Stimulated activated naive CD8-positive, alpha-beta T cell treated with anti-CD3 and anti-CD28 coated beads, Interleukin-15, amount 100 ng/mL, for 72 hours (primary cell): ENCODE results near the gene BCHE.
"Not testable (repeated sequence)": the region's sequence is repeated elsewhere in the genome, so short reads cannot be mapped to it uniquely, and the experiment has no call there.

Experiments
- ATAC-seq: fragments of 150-1000 bp; cut with Tn5 transposase; 2 replicates; pipeline ENCODE4 v1.10.0; 2021; ENCODE audit warnings: mild to moderate bottlenecking, moderate library complexity
- DNase-seq, 2 donors: peaks; one replicate each; pipeline ENCODE4 v3.0.0; 2021 to 2022
- H3K27ac Mint-ChIP-seq, 2 donors: one replicate each; pipeline ENCODE4 v1.8.0; 2022; ENCODE audit warnings: mild to moderate bottlenecking in 2 of 2, mixed read lengths in 2 of 2, moderate library complexity in 2 of 2
- H3K27me3 Mint-ChIP-seq: one replicate; pipeline ENCODE4 v1.8.0; 2022; ENCODE audit warnings: mixed read lengths
- H3K4me1 Mint-ChIP-seq: one replicate; pipeline ENCODE4 v1.8.0; 2022; ENCODE audit warnings: mild to moderate bottlenecking, mixed read lengths
- H3K4me3 Mint-ChIP-seq, 2 donors: one replicate each; pipeline ENCODE4 v1.8.0; 2022; ENCODE audit warnings: mild to moderate bottlenecking in 2 of 2, mixed read lengths in 2 of 2, moderate library complexity in 1 of 2
- H3K9me3 Mint-ChIP-seq, 2 donors: one replicate each; pipeline ENCODE4 v1.8.0; 2022; ENCODE audit warnings: mixed read lengths in 2 of 2

Gene BCHE

DNA sequence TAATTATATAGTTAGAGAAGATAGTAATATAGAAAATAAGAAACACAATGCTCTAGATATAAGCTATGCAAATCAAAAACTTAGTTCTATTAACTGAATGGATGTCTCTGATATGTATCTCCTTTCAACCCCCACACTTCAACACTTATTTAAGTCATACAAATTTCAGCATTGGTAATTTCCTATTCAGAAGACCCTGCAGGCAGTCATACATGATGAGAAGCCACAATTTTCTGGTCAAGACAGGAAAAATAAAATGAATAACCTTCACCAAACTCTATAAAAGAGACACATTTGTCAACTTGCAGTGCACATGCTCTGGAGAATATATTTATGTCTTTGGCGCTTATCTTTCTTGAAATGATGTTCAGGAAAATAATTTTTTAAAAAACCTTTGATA, 578 bp upstream of the BCHE start:
- H3K4me3 Mint-ChIP-seq = no peak overlapping the region
- no peaks in the 10 kb centered on the region for H3K4me1 Mint-ChIP-seq
- no peak for DNase-seq
- peaks cover 0 to 5% of the 10 kb centered on the region in 2 donors for H3K9me3 Mint-ChIP-seq
- no peak for ATAC-seq
- no peaks in the 10 kb centered on the region for H3K27me3 Mint-ChIP-seq
- no peak overlapping the region for H3K27ac Mint-ChIP-seq

DNA sequence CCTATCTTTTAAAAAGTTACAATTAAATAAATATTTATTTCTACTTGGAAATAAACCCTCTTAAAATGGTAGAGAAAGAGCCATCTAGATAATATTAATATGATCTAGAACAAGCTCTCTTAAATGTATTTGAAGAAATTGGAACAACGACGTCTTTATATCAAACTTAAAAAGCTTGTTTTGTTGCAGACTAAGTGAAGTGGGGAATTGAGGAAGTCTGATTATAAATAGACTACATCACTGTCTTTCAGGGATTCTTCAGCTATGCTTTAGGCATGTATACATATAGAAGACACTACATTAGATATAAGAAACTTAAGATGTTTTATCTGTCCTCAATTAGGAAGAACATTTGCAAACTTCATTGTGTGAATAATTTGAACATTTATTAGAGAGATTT, 1.8 kb downstream of the BCHE start:
- H3K9me3 Mint-ChIP-seq = no peaks in the 10 kb centered on the region
- ATAC-seq (no peak), DNase-seq (no peak)
- no peaks in the 10 kb centered on the region for H3K27me3 Mint-ChIP-seq
- no peaks in the 10 kb centered on the region for H3K4me1 Mint-ChIP-seq
- no peak overlapping the region for H3K4me3 Mint-ChIP-seq
- H3K27ac Mint-ChIP-seq = no peak overlapping the region

DNA sequence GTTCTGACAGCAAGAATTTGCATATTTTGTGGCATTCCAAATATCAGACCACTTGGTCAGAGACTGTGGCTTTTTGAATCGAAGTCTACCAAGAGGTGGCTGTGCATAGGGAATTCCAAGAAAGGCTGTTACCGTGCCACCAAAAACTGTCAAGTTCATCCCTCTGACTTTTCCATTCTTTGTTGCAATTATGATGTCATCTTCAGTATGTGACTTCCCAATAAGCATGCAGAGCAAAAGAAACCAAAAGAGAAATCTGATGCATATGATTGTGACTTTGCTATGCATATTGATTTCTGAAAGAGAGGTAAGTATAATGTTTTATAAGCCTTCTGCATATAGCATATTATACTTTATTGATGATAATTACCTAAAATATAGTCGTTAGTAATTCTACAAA, 6.5 kb downstream of the BCHE start:
- Mint-ChIP-seq H3K27ac (no peak overlapping the region), H3K9me3 (peaks cover 0 to 5% of the 10 kb centered on the region in 2 donors), H3K4me3 (no peak overlapping the region), H3K4me1 (no peaks in the 10 kb centered on the region), H3K27me3 (no peaks in the 10 kb centered on the region)
- ATAC-seq (no peak), DNase-seq (no peak)

- H3K9me3 Mint-ChIP-seq = peaks cover 0 to 5% of the 10 kb centered on the region in 2 donors
- DNase-seq (no peak), ATAC-seq (no peak)
- no peaks in the 10 kb centered on the region for H3K4me1 Mint-ChIP-seq
- no peaks in the 10 kb centered on the region for H3K27me3 Mint-ChIP-seq
- H3K27ac Mint-ChIP-seq = no peak overlapping the region
- no peak overlapping the region for H3K4me3 Mint-ChIP-seq
These were observed 9.3 kb downstream of the BCHE start for GRCh38 chr3:165827883-165828282.

DNA sequence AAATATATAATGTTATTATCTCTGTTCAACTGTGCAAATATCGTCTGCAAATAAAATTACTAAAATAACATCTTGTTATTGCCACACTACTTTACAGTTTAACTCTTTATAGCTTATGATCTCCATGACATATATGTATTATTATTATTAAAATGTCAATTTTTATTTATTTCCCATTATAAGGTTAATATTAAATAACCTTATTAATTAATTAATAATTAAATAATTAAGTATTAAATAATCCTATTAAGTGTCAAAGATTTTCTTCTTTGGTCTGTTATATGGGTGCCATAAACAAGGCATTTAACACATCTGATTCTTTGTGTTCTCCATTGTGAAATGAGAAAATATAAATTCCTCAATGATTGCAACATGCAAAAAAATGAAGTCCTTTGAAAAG, 10.0 kb downstream of the BCHE start:
- ATAC-seq = no peak
- H3K4me1 Mint-ChIP-seq = no peaks in the 10 kb centered on the region

DNA sequence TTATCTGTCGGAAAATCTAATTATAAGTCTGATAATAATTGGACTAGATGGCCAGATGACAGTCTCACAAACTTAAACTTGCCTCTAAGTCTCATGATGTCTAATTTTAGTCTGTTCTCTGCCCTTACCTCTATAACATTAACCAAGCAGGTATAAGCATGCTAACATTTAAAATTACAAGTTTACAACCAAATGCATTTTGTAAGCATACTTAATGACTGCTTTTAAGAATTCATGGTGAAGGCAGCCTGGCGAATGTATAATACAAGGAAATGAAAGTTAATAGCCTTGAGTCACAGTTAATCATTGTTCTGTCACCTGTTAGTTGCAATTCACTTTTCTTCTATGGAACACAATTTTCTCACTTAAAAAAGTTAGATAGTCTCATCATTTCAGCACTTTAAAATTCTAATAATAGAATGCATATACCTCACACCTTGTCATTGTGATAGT, 16.5 kb downstream of the BCHE start:
- Mint-ChIP-seq H3K4me3 (no peak overlapping the region), H3K4me1 (no peaks in the 10 kb centered on the region), H3K27ac (no peak overlapping the region), H3K9me3 (peaks cover 7 to 8% of the 10 kb centered on the region in 2 donors), H3K27me3 (no peaks in the 10 kb centered on the region)
- no peak for DNase-seq
- ATAC-seq = no peak

More for the DNA sequence above, 10.0 kb downstream of the BCHE start:
- peaks cover 0 to 5% of the 10 kb centered on the region in 2 donors for H3K9me3 Mint-ChIP-seq
- no peak overlapping the region for H3K4me3 Mint-ChIP-seq
- H3K27me3 Mint-ChIP-seq = no peaks in the 10 kb centered on the region
- H3K27ac Mint-ChIP-seq = no peak overlapping the region
- no peak for DNase-seq

GRCh38 chr3:165817160-165817709, 20.0 kb downstream of the BCHE start:
- Mint-ChIP-seq H3K4me3 (no peak overlapping the region), H3K4me1 (no peaks in the 10 kb centered on the region), H3K27me3 (no peaks in the 10 kb centered on the region), H3K27ac (no peak overlapping the region), H3K9me3 (peaks cover 7 to 8% of the 10 kb centered on the region in 2 donors)
- no peak for ATAC-seq
- DNase-seq = no peak

DNA sequence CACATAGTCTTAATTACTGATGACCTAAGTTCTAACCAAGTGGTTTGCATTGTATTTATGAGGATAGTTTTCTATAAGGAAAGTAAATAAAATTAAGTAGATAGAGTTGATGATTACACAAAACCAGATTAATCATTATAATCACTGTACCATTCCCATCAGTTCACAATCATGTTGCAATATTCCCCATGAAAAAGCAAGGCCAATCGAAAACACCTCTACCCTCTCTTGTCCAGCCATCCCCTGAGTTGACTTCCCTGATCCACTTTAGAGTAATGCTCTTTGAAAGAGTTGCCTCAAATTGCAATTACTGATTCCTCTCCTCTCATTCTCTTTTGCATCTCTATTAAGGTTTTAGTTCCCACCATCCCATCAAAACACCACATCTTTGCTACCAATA, 21.0 kb downstream of the BCHE start:
- no peaks in the 10 kb centered on the region for H3K4me1 Mint-ChIP-seq
- H3K4me3 Mint-ChIP-seq = no peak overlapping the region
- no peak overlapping the region for H3K27ac Mint-ChIP-seq
- ATAC-seq (no peak), DNase-seq (no peak)
- no peaks in the 10 kb centered on the region for H3K27me3 Mint-ChIP-seq
- peaks cover 7 to 8% of the 10 kb centered on the region in 2 donors for H3K9me3 Mint-ChIP-seq

GRCh38 chr3:165815682-165816081, 21.5 kb downstream of the BCHE start:
- Mint-ChIP-seq H3K4me1 (no peaks in the 10 kb centered on the region), H3K9me3 (peaks cover 7 to 8% of the 10 kb centered on the region in 2 donors), H3K4me3 (no peak overlapping the region), H3K27me3 (no peaks in the 10 kb centered on the region), H3K27ac (no peak overlapping the region)
- no peak for DNase-seq
- no peak for ATAC-seq

GRCh38 chr3:165814380-165814779, 22.8 kb downstream of the BCHE start:
- ATAC-seq = no peak
- H3K4me3 Mint-ChIP-seq = no peak overlapping the region
- DNase-seq = no peak

DNA sequence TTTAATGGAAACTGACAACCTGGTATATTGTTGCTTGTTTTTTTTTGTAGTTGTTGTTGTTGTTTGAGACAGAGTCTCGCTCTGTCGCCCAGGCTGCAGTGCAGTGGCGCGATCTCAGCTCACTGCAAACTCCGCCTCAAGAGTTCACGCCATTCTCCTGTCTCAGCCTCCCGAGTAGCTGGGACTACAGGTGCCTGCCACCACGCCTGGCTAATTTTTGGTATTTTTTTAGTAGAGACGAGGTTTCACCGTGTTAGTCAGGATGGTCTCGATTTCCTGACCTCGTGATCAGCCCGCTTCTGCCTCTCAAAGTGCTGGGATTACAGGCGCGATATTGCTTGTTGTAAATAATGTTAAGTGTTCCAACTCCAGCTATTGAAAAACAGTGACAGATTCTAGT, 29.3 kb downstream of the BCHE start:
- H3K4me1 Mint-ChIP-seq, H3K27ac Mint-ChIP-seq, ATAC-seq, H3K27me3 Mint-ChIP-seq, H3K9me3 Mint-ChIP-seq, DNase-seq, H3K4me3 Mint-ChIP-seq: not testable (repeated sequence)

More at GRCh38 chr3:165814380-165814779, 22.8 kb downstream of the BCHE start:
- Mint-ChIP-seq H3K4me1 (no peaks in the 10 kb centered on the region), H3K9me3 (peaks cover 7 to 8% of the 10 kb centered on the region in 2 donors), H3K27me3 (no peaks in the 10 kb centered on the region), H3K27ac (no peak overlapping the region)

GRCh38 chr3:165805946-165806561, 31.2 kb downstream of the BCHE start:
- no peak for DNase-seq
- no peak for ATAC-seq
- no peaks in the 10 kb centered on the region for H3K27me3 Mint-ChIP-seq
- no peaks in the 10 kb centered on the region for H3K9me3 Mint-ChIP-seq
- no peaks in the 10 kb centered on the region for H3K4me1 Mint-ChIP-seq
- no peak overlapping the region for H3K27ac Mint-ChIP-seq
- no peak overlapping the region for H3K4me3 Mint-ChIP-seq

GRCh38 chr3:165803471-165803870, 33.8 kb downstream of the BCHE start:
- no peak for DNase-seq
- no peak overlapping the region for H3K27ac Mint-ChIP-seq
- H3K9me3 Mint-ChIP-seq = no peaks in the 10 kb centered on the region
- H3K4me3 Mint-ChIP-seq = no peak overlapping the region
- no peak for ATAC-seq
- H3K27me3 Mint-ChIP-seq = no peaks in the 10 kb centered on the region
- no peaks in the 10 kb centered on the region for H3K4me1 Mint-ChIP-seq

DNA sequence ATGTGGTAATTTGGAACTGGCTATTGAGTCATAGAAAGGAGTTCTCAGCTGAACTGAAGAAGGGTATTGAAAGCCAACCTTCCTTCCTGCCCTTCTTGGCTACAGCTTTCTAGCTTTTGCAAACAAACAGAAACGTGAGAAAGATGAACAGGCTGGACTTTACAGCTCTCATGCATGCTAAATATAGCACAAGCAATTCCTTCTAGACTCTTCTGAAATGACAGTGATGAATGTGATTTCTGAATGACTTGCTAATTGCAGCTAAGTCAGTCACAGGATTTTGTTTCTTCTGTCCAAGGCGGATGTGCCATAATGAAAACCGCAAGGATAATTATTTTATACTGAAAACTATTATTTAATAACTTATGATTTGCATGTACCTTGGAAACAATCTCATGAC, 36.3 kb downstream of the BCHE start:
- Mint-ChIP-seq H3K4me1 (no peaks in the 10 kb centered on the region), H3K27ac (no peak overlapping the region), H3K9me3 (peaks cover 5 to 7% of the 10 kb centered on the region in 2 donors), H3K4me3 (no peak overlapping the region), H3K27me3 (no peaks in the 10 kb centered on the region)
- no peak for ATAC-seq
- DNase-seq = no peak

DNA sequence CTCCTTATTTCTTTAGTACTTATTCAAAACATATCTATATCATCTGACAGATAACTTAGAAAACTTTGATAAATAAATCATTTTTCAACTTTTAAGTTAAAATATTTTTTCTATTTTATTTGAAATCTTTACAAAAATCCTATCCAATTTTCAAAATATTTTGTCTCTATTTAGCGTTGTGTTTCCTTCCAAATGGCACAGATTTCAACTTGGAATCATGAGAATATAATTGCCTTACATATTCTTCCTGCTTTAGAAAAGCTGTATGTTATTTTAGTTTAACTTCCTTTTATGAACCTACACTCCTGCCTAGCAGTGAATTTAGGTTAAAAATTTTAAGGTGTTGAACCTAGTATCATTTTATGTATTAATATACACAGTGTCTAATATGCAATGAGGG, 38.2 kb downstream of the BCHE start:
- H3K27ac Mint-ChIP-seq = no peak overlapping the region
- DNase-seq = no peak
- H3K4me3 Mint-ChIP-seq = no peak overlapping the region
- ATAC-seq = no peak
- no peaks in the 10 kb centered on the region for H3K4me1 Mint-ChIP-seq
- no peaks in the 10 kb centered on the region for H3K27me3 Mint-ChIP-seq
- H3K9me3 Mint-ChIP-seq = peaks cover 7 to 9% of the 10 kb centered on the region in 2 donors

- H3K4me1 Mint-ChIP-seq = no peaks in the 10 kb centered on the region
These were observed 39.7 kb downstream of the BCHE start for GRCh38 chr3:165797551-165797950.

GRCh38 chr3:165796701-165797100, 40.5 kb downstream of the BCHE start:
- H3K27me3 Mint-ChIP-seq = no peaks in the 10 kb centered on the region
- ATAC-seq (no peak), DNase-seq (no peak)
- no peak overlapping the region for H3K27ac Mint-ChIP-seq
- H3K4me3 Mint-ChIP-seq = no peak overlapping the region
- H3K9me3 Mint-ChIP-seq = peaks cover 7 to 9% of the 10 kb centered on the region in 2 donors
- H3K4me1 Mint-ChIP-seq = no peaks in the 10 kb centered on the region

More at GRCh38 chr3:165797551-165797950, 39.7 kb downstream of the BCHE start:
- H3K4me3 Mint-ChIP-seq = no peak overlapping the region
- DNase-seq (no peak), ATAC-seq (no peak)
- no peak overlapping the region for H3K27ac Mint-ChIP-seq
- H3K9me3 Mint-ChIP-seq = peaks cover 7 to 9% of the 10 kb centered on the region in 2 donors
- H3K27me3 Mint-ChIP-seq = no peaks in the 10 kb centered on the region
